DOHH2 (cell line): ENCODE results near the gene VASH2.

Source experiments
- H3F3A ChIP-seq: fragments of 200-600 bp; sonication (generic), shearing (Covaris generic); 2 replicates; pipeline ENCODE4 v1.6.0; 2016; ENCODE audit warnings: antibody characterized with exemption, mild to moderate bottlenecking; ENCODE audit not compliant: control insufficient read depth, insufficient read depth
- H3K27ac ChIP-seq: fragments of 200-600 bp; sonication (generic); 2 replicates; pipeline ENCODE4 v1.5.1; 2014; ENCODE audit warnings: low read depth, mild to moderate bottlenecking, low read length, moderate library complexity
- H3K27me3 ChIP-seq: fragments of 200-600 bp; sonication (generic); 2 replicates; pipeline ENCODE4 v1.6.1; 2014; ENCODE audit warnings: mild to moderate bottlenecking, low read length, mixed read lengths; ENCODE audit not compliant: control insufficient read depth
- H3K36me3 ChIP-seq: fragments of 200-600 bp; sonication (generic); 2 replicates; pipeline ENCODE4 v1.6.1; 2014; ENCODE audit warnings: mild to moderate bottlenecking, low read length, moderate library complexity, mixed read lengths; ENCODE audit not compliant: control insufficient read depth
- H3K4me1 ChIP-seq: fragments of 200-600 bp; sonication (generic); 2 replicates; pipeline ENCODE4 v1.6.1; 2014; ENCODE audit warnings: mild to moderate bottlenecking, low read length, mixed read lengths; ENCODE audit not compliant: control insufficient read depth
- H3K4me2 ChIP-seq: fragments of 200-600 bp; sonication (generic); 2 replicates; pipeline ENCODE4 v1.6.0; 2014; ENCODE audit warnings: mild to moderate bottlenecking, low read length, moderate library complexity
- H3K4me3 ChIP-seq: fragments of 200-600 bp; sonication (generic); 2 replicates; pipeline ENCODE4 v1.5.1; 2014; ENCODE audit warnings: mild to moderate bottlenecking, low read length, mixed read lengths
- H3K79me2 ChIP-seq: fragments of 200-600 bp; sonication (generic); 2 replicates; pipeline ENCODE4 v1.6.1; 2014; ENCODE audit warnings: mild to moderate bottlenecking, low read length, mixed read lengths; ENCODE audit not compliant: control insufficient read depth
- H3K9me2 ChIP-seq: fragments of 200-600 bp; sonication (generic); replicated peaks from 2 replicates; pipeline ENCODE4 v1.6.1; 2014; ENCODE audit warnings: mild to moderate bottlenecking, low read length, mixed read lengths; ENCODE audit not compliant: control insufficient read depth
- H3K9me3 ChIP-seq: fragments of 200-600 bp; sonication (generic); 2 replicates; pipeline ENCODE4 v1.6.1; 2014; ENCODE audit warnings: antibody characterized with exemption, low read length, mixed read lengths; ENCODE audit not compliant: control insufficient read depth, insufficient read depth
- H4K20me1 ChIP-seq: fragments of 200-600 bp; sonication (generic); 2 replicates; pipeline ENCODE4 v1.6.0; 2014; ENCODE audit warnings: low read depth, mild to moderate bottlenecking, antibody characterized with exemption, low read length, moderate library complexity; ENCODE audit not compliant: control insufficient read depth, insufficient read depth
- CTCF ChIP-seq: fragments of 200-600 bp; sonication (generic); IDR thresholded peaks from one replicate; pipeline ENCODE4 v1.5.1; 2014; ENCODE audit warnings: antibody characterized with exemption, mild to moderate bottlenecking, low read depth, low read length; ENCODE audit not compliant: poor library complexity, severe bottlenecking
- EZH2phosphoT487 ChIP-seq: fragments of 200-600 bp; sonication (generic); IDR thresholded peaks from 2 replicates; pipeline ENCODE4 v1.6.1; 2017; ENCODE audit warnings: borderline replicate concordance, mild to moderate bottlenecking, antibody characterized with exemption, low read length, moderate library complexity, mixed read lengths

VASH2 gene

GRCh38 chr1:212973426-212973825 is 23.1 kb downstream of the VASH2 start:
- no peak overlapping the region for H3K4me2 ChIP-seq
- H3K4me3 ChIP-seq, result no peak overlapping the region
- H3K27ac ChIP-seq, result no peak overlapping the region
- TF ChIP-seq EZH2phosphoT487, result no peak
- TF ChIP-seq CTCF, result no peak
- H3F3A ChIP-seq, result no peaks in the 10 kb centered on the region
- H3K4me1 ChIP-seq, result peaks cover 15% of the 10 kb centered on the region
- H3K27me3 ChIP-seq, result no peaks in the 10 kb centered on the region
- H4K20me1 ChIP-seq, result no peaks in the 10 kb centered on the region
- peaks cover 4% of the 10 kb centered on the region; the same call in 1 of the 2 replicates for H3K36me3 ChIP-seq
- H3K9me2 ChIP-seq, result no peaks in the 10 kb centered on the region
- no peaks in the 10 kb centered on the region for H3K79me2 ChIP-seq
- H3K9me3 ChIP-seq, result no peaks in the 10 kb centered on the region

- Histone ChIP-seq H3F3A (no peaks in the 10 kb centered on the region), H4K20me1 (no peaks in the 10 kb centered on the region), H3K36me3 (peaks cover 4% of the 10 kb centered on the region; the same call in 1 of the 2 replicates), H3K4me1 (peaks cover 10% of the 10 kb centered on the region), H3K9me2 (no peaks in the 10 kb centered on the region), H3K4me3 (no peak overlapping the region), H3K27ac (no peak overlapping the region), H3K79me2 (no peaks in the 10 kb centered on the region), H3K9me3 (no peaks in the 10 kb centered on the region), H3K27me3 (no peaks in the 10 kb centered on the region), H3K4me2 (no peak overlapping the region)
- no peak for TF ChIP-seq EZH2phosphoT487
- TF ChIP-seq CTCF, result no peak
Observed at GRCh38 chr1:212973899-212974298, 23.6 kb downstream of the VASH2 start.

GRCh38 chr1:212974711-212975110 is 24.4 kb downstream of the VASH2 start:
- H3K4me2 ChIP-seq, result no peak overlapping the region
- TF ChIP-seq CTCF (no peak), EZH2phosphoT487 (no peak)
- H3K9me3 ChIP-seq, result no peaks in the 10 kb centered on the region
- H3K27ac ChIP-seq, result no peak overlapping the region
- H3K4me1 ChIP-seq, result peaks cover 2% of the 10 kb centered on the region
- no peaks in the 10 kb centered on the region for H3K27me3 ChIP-seq
- H3K36me3 ChIP-seq, result peaks cover 4% of the 10 kb centered on the region; the same call in 1 of the 2 replicates
- H3K4me3 ChIP-seq, result no peak overlapping the region
- H3F3A ChIP-seq, result no peaks in the 10 kb centered on the region
- H3K9me2 ChIP-seq, result no peaks in the 10 kb centered on the region
- H4K20me1 ChIP-seq, result no peaks in the 10 kb centered on the region
- no peaks in the 10 kb centered on the region for H3K79me2 ChIP-seq
